OCI-M1 (cell line): ENCODE results near the gene TLE2.
"Not testable (repeated sequence)": the region's sequence is repeated elsewhere in the genome, so short reads cannot be mapped to it uniquely, and the experiment has no call there.

Source experiments
- DNase-seq: peaks from one replicate; lab custom pipeline; 2025; lab: John Stamatoyannopoulos, UW

Gene TLE2

DNA sequence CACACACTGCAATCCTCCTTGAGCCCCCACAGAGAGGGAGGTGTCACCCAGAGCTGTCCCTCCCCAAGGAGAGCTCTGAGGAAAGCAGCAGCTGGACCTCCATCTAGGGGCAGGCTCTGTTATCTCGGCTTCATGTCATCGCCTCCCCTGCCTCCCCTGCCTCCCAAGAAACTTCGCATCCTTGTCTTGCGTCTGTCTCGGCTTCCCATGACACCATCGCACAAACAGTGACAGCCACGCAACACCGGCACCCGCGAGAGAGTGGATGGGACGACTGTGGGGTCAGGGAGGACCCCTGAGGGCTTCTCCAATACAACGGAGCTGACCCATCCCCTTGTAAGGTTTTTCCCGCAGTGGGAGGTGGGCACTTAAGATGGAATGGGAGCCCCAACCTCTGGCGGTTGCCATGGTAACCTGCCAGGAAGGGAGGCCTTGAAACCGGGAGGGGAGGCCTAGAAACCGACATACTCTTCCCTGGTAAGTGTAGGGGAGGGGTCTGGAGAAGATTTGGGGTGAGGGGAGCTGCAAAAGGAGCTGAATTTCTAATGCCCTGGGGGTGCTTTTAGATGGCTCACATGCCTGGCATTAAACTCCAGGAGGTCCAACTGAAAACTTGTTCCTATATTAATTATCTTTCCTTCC, 16.3 kb downstream of the TLE2 start:
- no peak for DNase-seq

- DNase-seq: not testable (repeated sequence)
Measured at GRCh38 chr19:3012059-3012458, 17.0 kb downstream of the TLE2 start.

DNA sequence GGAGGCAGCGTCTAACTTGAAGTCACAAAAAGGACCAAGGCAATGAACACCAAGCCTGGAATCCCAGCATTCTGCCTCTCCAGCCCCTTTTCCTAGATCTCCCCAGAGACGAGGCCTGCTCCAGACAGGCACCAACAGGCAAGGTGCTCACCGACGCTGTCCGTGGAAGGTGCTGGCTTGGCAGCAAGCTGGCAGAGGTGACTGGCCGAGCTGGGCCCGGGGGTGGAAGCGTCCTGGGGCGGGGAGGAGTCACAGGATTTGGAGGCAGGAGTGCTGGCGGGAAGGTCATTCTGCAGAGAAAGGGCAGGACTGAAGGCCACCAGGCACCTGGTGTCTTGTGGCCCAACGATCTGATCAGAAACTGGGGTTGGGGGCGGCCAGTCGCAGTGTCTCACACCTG, 18.2 kb downstream of the TLE2 start:
- no peak for DNase-seq

DNA sequence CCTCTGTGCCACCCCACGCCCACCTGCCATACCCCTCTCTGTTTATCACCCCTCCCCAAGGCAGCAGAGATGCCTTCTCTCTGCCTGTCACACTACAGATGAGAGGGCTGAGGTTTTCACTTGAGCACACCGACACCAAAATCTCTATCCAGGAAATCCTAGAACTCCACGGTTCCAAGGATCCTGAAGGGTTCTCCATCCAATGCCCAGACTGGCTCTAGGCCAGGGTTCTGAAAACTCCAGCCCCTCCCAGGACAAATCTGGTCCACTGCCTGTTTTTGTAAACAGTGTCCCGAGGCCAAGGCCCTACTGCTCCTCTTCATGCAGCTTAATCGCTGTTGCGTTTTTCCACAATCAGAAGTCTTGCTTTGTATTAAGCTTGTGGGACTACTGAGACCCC, 20.1 kb downstream of the TLE2 start:
- no peak for DNase-seq

DNA sequence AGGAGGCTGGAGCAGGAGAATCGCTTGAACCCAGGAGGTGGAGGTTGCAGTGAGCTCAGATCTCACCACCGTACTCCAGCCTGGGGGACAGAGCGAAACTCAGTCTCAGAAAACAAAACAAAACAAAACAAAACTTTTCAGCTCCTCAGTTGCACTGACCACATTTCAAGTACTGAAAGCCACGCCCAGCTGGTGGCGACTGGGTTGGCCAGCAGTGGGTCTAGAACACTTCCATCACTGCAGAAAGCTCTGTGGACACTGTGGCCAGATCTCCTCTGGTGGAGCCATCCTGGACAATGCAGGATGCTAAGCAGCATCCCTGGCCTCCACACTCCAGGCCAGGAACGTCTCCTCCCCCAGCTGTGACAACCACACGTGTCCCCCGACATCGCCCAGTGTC, 21.1 kb downstream of the TLE2 start:
- no peak for DNase-seq

GRCh38 chr19:3006075-3006767, 22.9 kb downstream of the TLE2 start:
- DNase-seq: no peak

- no peak for DNase-seq
Measured at GRCh38 chr19:3005345-3005744, 23.7 kb downstream of the TLE2 start.

- no peak for DNase-seq
Measured at GRCh38 chr19:3004522-3004921, 24.6 kb downstream of the TLE2 start.

DNA sequence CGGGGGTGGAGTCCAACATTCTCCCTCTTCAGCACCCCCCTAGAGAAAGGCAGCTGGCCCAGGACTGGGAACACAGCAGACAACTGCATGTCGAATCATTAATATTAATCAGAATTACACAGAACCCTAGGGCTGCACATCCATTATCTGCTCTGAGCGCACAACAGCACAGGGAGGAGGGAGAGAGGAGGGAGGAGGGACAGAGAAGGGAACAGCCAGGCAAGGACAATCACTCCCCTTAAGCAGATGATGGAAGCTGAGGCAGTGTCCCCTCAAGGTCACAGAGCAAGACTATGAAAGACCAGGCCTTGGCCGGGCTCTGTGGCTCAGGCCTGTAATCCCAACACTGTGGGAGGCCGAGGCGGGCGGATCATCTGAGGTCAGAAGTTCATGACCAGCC, 26.0 kb downstream of the TLE2 start:
- no peak for DNase-seq

GRCh38 chr19:3001235-3001800, 27.8 kb downstream of the TLE2 start:
- DNase-seq: no peak

- no peak for DNase-seq
Measured at GRCh38 chr19:2998642-2999041, 30.4 kb downstream of the TLE2 start.

DNA sequence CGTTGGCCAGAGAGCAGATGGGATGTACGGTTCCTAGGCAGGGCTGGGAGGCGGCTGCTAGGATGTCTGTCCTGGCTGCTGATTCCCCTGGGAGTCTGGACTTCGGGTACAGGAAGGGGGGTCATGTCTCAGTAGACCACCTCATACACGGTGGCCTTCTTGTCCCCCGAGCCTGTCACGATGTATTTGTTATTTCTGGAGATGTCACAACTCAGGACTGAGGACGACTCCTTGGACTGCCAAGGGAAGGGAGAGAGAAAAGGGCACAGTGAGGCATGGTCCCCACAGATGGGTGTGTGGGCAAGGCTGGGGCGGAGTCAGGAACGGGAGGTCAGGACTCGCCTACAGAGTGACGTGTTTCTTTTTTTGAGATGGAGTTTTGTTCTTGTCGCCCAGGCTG, 31.4 kb downstream of the TLE2 start:
- no peak for DNase-seq

- DNase-seq: no peak
Measured at GRCh38 chr19:2994588-2995131, 34.4 kb downstream of the TLE2 start.

GRCh38 chr19:2993579-2993978, 35.5 kb downstream of the TLE2 start:
- DNase-seq: no peak

DNA sequence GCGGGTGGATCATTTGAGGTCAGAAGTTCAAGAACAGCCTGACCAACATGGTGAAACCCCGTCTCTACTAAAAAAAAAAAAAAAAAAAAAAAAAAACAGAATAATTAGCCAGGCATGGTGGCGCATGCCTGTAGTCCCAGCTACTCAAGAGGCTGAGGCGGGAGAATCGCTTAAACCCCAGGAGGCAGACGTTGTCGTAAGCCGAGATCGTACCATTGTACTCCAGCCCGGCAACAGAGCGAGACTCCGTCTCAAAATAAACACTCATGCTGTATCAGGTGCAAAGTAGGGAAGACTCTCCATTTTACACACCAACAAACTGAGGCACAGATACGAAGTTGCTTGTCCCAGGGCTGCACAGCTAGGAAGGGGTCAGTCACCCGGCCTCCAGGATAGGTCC, 36.1 kb downstream of the TLE2 start:
- no peak for DNase-seq

DNA sequence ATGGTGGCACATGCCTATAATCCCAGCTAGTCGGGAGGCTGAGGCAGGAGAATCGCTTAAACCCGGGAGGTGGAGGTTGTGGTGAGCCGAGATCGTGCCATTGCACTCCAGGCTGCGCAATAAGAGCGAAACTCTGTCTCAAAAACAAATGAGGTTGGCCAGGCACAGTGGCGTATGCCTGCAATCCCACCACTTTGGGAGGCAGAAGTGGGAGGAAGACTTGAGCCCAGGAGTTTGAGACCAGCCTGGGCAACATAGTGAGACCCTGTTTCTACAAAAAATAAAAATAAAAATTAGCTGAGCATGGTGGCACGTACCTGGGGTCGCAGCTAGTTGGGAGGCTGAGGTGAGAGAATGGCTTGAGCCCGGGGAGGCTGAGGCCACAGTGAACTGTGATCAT, 36.7 kb downstream of the TLE2 start:
- DNase-seq: not testable (repeated sequence)

- no peak for DNase-seq
Measured at GRCh38 chr19:2989236-2989946, 39.7 kb downstream of the TLE2 start.

- DNase-seq: no peak
Measured at GRCh38 chr19:2988568-2988967, 40.5 kb downstream of the TLE2 start.

DNA sequence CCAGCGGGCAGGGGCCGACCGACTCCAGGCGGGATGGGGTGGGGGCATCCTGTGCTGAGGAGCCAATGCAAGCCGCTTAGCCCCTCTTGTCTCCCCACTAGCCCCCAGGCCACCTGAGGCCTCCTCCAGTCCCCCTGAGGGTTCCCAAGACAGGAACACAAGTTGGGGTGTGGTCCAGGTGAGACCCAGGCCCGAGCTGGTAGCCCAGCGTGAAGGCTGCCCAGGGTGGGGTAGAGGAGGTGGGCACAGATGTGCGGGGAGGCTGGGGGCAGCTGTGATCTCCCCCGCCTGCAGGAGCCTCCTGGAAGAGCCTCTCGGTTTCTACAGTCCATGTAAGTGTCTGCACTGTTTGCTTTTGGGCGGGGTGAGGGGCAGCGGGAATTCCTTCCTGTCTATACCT, 41.3 kb downstream of the TLE2 start:
- DNase-seq: no peak

DNA sequence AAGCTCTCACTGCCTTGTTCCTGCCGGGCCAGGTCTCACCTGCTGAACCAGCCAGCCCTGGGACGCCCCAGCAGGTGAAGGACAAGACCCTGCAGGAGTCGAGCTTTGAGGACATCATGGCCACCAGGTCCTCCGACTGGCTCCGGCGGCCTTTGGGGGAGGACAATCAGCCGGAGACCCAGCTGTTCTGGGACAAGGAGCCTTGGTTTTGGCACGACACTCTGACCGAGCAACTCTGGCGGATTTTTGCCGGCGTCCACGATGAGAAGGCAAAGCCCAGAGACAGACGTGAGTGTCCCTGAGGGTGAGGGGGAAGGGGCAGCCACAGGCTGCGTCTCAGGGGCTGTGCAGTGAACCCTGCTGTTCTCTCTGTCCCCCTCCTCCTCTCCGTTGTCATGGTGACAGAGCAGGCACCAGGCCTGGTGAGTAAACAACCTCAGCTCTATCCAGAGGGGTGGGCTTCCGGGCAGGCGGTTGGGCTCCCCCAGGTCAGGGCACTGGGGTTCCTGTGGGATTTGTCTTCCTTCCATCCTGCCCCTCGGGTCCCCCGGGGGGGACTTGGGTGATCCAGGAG, 42.0 kb downstream of the TLE2 start:
- no peak for DNase-seq

- DNase-seq: no peak
Measured at GRCh38 chr19:2984215-2984528, 44.9 kb downstream of the TLE2 start.

DNA sequence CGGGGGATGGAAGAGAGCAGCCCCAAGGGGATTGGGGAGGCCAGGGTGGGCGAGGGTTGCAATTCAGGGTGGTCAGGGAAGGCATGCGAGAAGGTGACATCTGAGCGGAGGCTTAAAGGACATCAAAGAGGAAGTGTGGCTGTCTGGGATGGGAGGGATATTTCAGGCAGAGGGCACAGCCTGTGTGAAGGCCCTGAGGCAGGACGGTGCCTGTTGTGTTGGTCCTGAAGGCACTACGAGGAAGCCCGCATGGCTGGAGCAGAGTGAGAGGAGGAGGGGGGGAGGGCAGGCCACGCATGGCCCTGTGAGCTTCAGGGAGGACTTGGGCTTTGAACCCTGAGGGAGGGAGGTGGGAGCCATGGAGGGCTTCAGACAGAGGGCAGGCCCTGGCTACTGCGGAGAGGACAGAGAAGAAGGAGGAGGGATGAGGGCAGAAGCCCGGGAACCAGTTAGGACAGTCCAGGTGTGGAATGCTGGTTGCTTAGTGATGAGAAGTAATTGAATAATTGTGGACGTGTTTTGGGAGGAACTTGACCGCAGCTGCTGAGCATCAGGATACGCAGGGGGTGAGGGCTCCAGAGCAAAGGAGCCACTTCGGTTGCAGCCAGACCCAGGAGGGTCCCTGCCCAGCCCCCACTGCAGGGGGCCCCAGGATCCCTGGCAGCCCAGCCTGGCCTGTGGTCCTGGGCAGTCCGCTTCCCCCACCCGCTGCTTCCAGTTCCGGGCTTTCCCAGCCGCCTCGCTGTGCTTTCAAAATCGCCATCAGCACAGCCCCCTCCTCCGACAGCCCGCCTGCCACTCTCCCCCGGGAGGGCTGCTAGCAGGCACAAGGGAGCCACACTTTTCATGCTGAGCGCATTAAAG, 45.5 kb downstream of the TLE2 start:
- peak; percentile 1 for DNase-seq
